ENCODE measurements around the gene PSMF1. TPM values are rescaled to one million over a fixed set of nuclear protein-coding genes. Genes with fewer than 3 reads are reported as not detected.
A peak's percentile ranks its signal among the peaks of the same experiment; 100 is the strongest.
"Not testable (repeated sequence)": the region's sequence is repeated elsewhere in the genome, so short reads cannot be mapped to it uniquely, and the experiment has no call there.

The PSMF1 gene
- total and polyA plus RNA-seq, 4 donors = 37.5 to 161 (median 68.2) TPM

DNA sequence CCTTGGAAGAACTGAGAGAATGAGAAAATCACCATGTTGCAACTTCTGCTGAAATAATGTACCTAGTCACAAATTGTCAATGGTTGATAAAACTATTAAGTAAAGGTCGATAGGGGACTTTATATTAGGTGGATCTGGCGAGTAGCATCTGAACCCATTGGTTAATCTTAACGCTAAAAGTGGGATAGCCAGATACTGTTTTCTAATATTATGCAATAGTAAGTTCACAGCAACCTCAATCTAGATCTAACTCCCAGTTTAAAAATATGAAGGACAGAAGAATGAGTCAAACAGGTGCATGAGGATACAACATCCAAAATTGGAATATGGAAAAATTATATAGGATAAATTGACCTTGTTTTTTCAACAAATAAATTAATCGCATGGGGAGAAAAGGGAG, 18.8 kb downstream of the PSMF1 start:
- Histone ChIP-seq H3K9me3 (ENCODE audit: control insufficient read depth in 4 of 4, insufficient read depth in 3 of 4, low read length in 3 of 4) (no peaks in the 10 kb centered on the region), H3K27me3 (ENCODE audit: control insufficient read depth in 3 of 3, insufficient read depth in 3 of 3, low read length in 2 of 3) (no peaks in the 10 kb centered on the region), H3K9ac (ENCODE audit: insufficient read depth in 1 of 2, low read length in 2 of 2) (no peak overlapping the region), H3K36me3 (ENCODE audit: control insufficient read depth in 4 of 4, insufficient read depth in 4 of 4, low read length in 4 of 4) (peaks cover 20 to 41% (median 31%) of the 10 kb centered on the region in 4 donors), H3K4me1 (ENCODE audit: control insufficient read depth in 5 of 5, insufficient read depth in 5 of 5, low read length in 5 of 5) (no peaks in the 10 kb centered on the region), H3K27ac (ENCODE audit: low read depth in 1 of 2, low read length in 1 of 2) (no peak overlapping the region), H3K4me3 (no peak overlapping the region)
- TF ChIP-seq CTCF (IDR thresholded peaks at IDR 0.05; ENCODE audit: control extremely low read depth, extremely low read depth) = no peak
- WGBS, 2 donors = 83 to 85% methylated on average over 4 of the region's 4 CpGs
- ATAC-seq (ENCODE audit: insufficient read depth, low FRiP score) (no peak), DNase-seq (no peak)

DNA sequence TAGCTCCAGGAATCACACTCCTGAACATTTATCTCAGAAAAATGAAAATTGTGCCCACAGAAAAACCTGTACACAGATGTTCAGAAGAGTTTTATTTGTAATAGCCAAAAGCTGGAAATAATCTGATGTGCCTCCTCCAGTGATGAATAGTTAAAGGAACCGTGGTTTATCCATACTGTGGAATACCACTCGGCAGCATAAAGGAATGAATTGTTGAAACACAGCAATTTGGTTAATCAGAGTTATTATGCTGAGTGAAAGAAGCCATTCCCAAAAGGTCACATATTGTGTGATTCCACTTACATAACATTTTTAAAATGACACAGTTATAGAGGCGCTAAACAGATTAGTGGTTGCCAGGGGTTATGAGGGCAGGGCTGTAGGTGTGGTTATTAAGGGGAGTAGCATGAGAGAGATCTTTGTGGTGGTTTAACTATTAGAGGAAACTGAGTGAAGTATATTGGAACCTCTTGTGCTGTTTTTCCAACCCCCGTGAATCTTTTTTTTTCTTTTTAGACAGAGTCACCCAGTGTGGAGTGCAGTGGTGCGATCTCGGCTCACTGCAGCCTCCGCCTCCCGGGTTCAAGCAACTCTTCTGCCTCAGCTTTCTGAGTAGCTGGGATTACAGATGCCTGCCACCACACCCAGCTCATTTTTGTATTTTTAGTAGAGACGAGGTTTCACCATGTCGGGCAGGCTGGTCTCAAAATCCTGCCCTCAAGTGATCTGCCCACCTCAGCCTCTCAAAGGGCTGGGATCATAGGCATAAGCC, 26.2 kb downstream of the PSMF1 start:
- 91 to 95% methylated on average over 10 of the region's 10 CpGs for WGBS, 2 donors
- Histone ChIP-seq H3K27me3 (ENCODE audit: control insufficient read depth in 3 of 3, insufficient read depth in 3 of 3, low read length in 2 of 3) (no peaks in the 10 kb centered on the region), H3K4me1 (ENCODE audit: control insufficient read depth in 5 of 5, insufficient read depth in 5 of 5, low read length in 5 of 5) (peaks cover 0 to 7% (median 0%) of the 10 kb centered on the region in 5 donors), H3K9ac (ENCODE audit: insufficient read depth in 1 of 2, low read length in 2 of 2) (no peak overlapping the region), H3K27ac (ENCODE audit: low read depth in 1 of 2, low read length in 1 of 2) (no peak overlapping the region), H3K36me3 (ENCODE audit: control insufficient read depth in 4 of 4, insufficient read depth in 4 of 4, low read length in 4 of 4) (peaks cover 16 to 30% (median 20%) of the 10 kb centered on the region in 4 donors), H3K4me3 (no peak overlapping the region), H3K9me3 (ENCODE audit: control insufficient read depth in 4 of 4, insufficient read depth in 3 of 4, low read length in 3 of 4) (no peaks in the 10 kb centered on the region)
- DNase-seq = no peak
- no peak for ATAC-seq (ENCODE audit: insufficient read depth, low FRiP score)
- no peak for TF ChIP-seq CTCF (IDR thresholded peaks at IDR 0.05; ENCODE audit: control extremely low read depth, extremely low read depth)

- Histone ChIP-seq H3K4me1 (ENCODE audit: control insufficient read depth in 5 of 5, insufficient read depth in 5 of 5, low read length in 5 of 5) (peaks cover 0 to 7% (median 0%) of the 10 kb centered on the region in 5 donors), H3K36me3 (ENCODE audit: control insufficient read depth in 4 of 4, insufficient read depth in 4 of 4, low read length in 4 of 4) (peaks cover 10 to 26% (median 20%) of the 10 kb centered on the region in 4 donors), H3K27ac (ENCODE audit: low read depth in 1 of 2, low read length in 1 of 2) (no peak overlapping the region), H3K4me3 (no peak overlapping the region), H3K9me3 (ENCODE audit: control insufficient read depth in 4 of 4, insufficient read depth in 3 of 4, low read length in 3 of 4) (no peaks in the 10 kb centered on the region), H3K27me3 (ENCODE audit: control insufficient read depth in 3 of 3, insufficient read depth in 3 of 3, low read length in 2 of 3) (no peaks in the 10 kb centered on the region), H3K9ac (ENCODE audit: insufficient read depth in 1 of 2, low read length in 2 of 2) (no peak overlapping the region)
- DNase-seq (peak in 1 of 3 donors; percentile 3), ATAC-seq (ENCODE audit: insufficient read depth, low FRiP score) (no peak)
- WGBS, 2 donors = 93 to 95% methylated on average over 5 of the region's 5 CpGs
- no peak for TF ChIP-seq CTCF (IDR thresholded peaks at IDR 0.05; ENCODE audit: control extremely low read depth, extremely low read depth)
These were observed 28.6 kb downstream of the PSMF1 start for GRCh38 chr20:1146957-1147356.

- not testable (repeated sequence) for H3K27ac ChIP-seq (ENCODE audit: low read depth in 1 of 2, low read length in 1 of 2); ATAC-seq (ENCODE audit: insufficient read depth, low FRiP score); H3K9ac ChIP-seq (ENCODE audit: insufficient read depth in 1 of 2, low read length in 2 of 2); H3K4me1 ChIP-seq (ENCODE audit: control insufficient read depth in 5 of 5, insufficient read depth in 5 of 5, low read length in 5 of 5); DNase-seq; H3K9me3 ChIP-seq (ENCODE audit: control insufficient read depth in 4 of 4, insufficient read depth in 3 of 4, low read length in 3 of 4); H3K27me3 ChIP-seq (ENCODE audit: control insufficient read depth in 3 of 3, insufficient read depth in 3 of 3, low read length in 2 of 3); H3K4me3 ChIP-seq
- 86 to 94% methylated on average over 2 of the region's 2 CpGs for WGBS, 2 donors
- peaks cover 21 to 44% (median 27%) of the 10 kb centered on the region in 4 donors for H3K36me3 ChIP-seq (ENCODE audit: control insufficient read depth in 4 of 4, insufficient read depth in 4 of 4, low read length in 4 of 4)
These were observed 31.4 kb downstream of the PSMF1 start for GRCh38 chr20:1149812-1150211.
